ENCODE data around the gene CNPPD1. TPM values are rescaled to one million over a fixed set of nuclear protein-coding genes. Genes with fewer than 3 reads are reported as not detected.

The CNPPD1 gene
- total RNA-seq, 1 donor from 2014 or later: 61.5 TPM

- no peak overlapping the region for H3K4me3 Mint-ChIP-seq (ENCODE audit: unreplicated experiment)
- H3K27me3 Mint-ChIP-seq (ENCODE audit: unreplicated experiment): peaks cover 20% of the 10 kb centered on the region
- no peak for DNase-seq
- no peak for TF ChIP-seq CTCF (IDR thresholded peaks at IDR 0.05; ENCODE audit: partially characterized antibody, unreplicated experiment)
- peaks cover 29% of the 10 kb centered on the region for H3K4me1 Mint-ChIP-seq (ENCODE audit: low read depth, unreplicated experiment)
- H3K27ac Mint-ChIP-seq (ENCODE audit: unreplicated experiment): peak overlapping the region; percentile 99
- peaks cover 21% of the 10 kb centered on the region for H3K9me3 Mint-ChIP-seq (ENCODE audit: unreplicated experiment)
- H3K36me3 Mint-ChIP-seq (ENCODE audit: unreplicated experiment): no peaks in the 10 kb centered on the region
Measured at GRCh38 chr2:219182331-219183150, 5.8 kb upstream of the CNPPD1 start.

GRCh38 chr2:219181531-219181930, 4.8 kb upstream of the CNPPD1 start:
- H3K36me3 Mint-ChIP-seq (ENCODE audit: unreplicated experiment): no peaks in the 10 kb centered on the region
- H3K9me3 Mint-ChIP-seq (ENCODE audit: unreplicated experiment): peaks cover 27% of the 10 kb centered on the region
- peak overlapping the region; percentile 52 for H3K27ac Mint-ChIP-seq (ENCODE audit: unreplicated experiment)
- no peak for DNase-seq
- no peak for TF ChIP-seq CTCF (IDR thresholded peaks at IDR 0.05; ENCODE audit: partially characterized antibody, unreplicated experiment)
- H3K4me3 Mint-ChIP-seq (ENCODE audit: unreplicated experiment): peak overlapping the region; percentile 42
- H3K27me3 Mint-ChIP-seq (ENCODE audit: unreplicated experiment): peaks cover 21% of the 10 kb centered on the region
- H3K4me1 Mint-ChIP-seq (ENCODE audit: low read depth, unreplicated experiment): peaks cover 29% of the 10 kb centered on the region

GRCh38 chr2:219180961-219181360, 4.2 kb upstream of the CNPPD1 start:
- DNase-seq: no peak
- TF ChIP-seq CTCF (IDR thresholded peaks at IDR 0.05; ENCODE audit: partially characterized antibody, unreplicated experiment): no peak
- Mint-ChIP-seq H3K27me3 (ENCODE audit: unreplicated experiment) (peaks cover 23% of the 10 kb centered on the region), H3K36me3 (ENCODE audit: unreplicated experiment) (no peaks in the 10 kb centered on the region), H3K4me1 (ENCODE audit: low read depth, unreplicated experiment) (peaks cover 29% of the 10 kb centered on the region), H3K9me3 (ENCODE audit: unreplicated experiment) (peaks cover 27% of the 10 kb centered on the region), H3K4me3 (ENCODE audit: unreplicated experiment) (no peak overlapping the region), H3K27ac (ENCODE audit: unreplicated experiment) (peak overlapping the region; percentile 41)

- no peak for TF ChIP-seq CTCF (IDR thresholded peaks at IDR 0.05; ENCODE audit: partially characterized antibody, unreplicated experiment)
- DNase-seq: no peak
- Mint-ChIP-seq H3K4me1 (ENCODE audit: low read depth, unreplicated experiment) (peaks cover 28% of the 10 kb centered on the region), H3K9me3 (ENCODE audit: unreplicated experiment) (peaks cover 34% of the 10 kb centered on the region), H3K27me3 (ENCODE audit: unreplicated experiment) (peaks cover 26% of the 10 kb centered on the region), H3K4me3 (ENCODE audit: unreplicated experiment) (peak overlapping the region; percentile 99), H3K36me3 (ENCODE audit: unreplicated experiment) (no peaks in the 10 kb centered on the region), H3K27ac (ENCODE audit: unreplicated experiment) (no peak overlapping the region)
Measured at GRCh38 chr2:219179601-219180465, 3.1 kb upstream of the CNPPD1 start.
